AG04450 (cell line): ENCODE measurements around the gene KPTN. TPM values are rescaled to one million over a fixed set of nuclear protein-coding genes. Genes with fewer than 3 reads are reported as not detected.

Experiments used
- CTCF ChIA-PET: fragments of 300-600, 350-600 bp; formaldehyde crosslinking; extraction: SDS; loops from one replicate; lab custom pipeline; 2022; ENCODE audit warnings: antibody characterized with exemption, inconsistent platforms; lab: Charles Lee
- POLR2A ChIA-PET: fragments of 350-600 bp; formaldehyde crosslinking; extraction: SDS; loops from one replicate; lab custom pipeline; 2021; ENCODE audit warnings: antibody characterized with exemption, inconsistent platforms; lab: Yijun Ruan, JAX
- DNase-seq: peaks from one replicate; pipeline ENCODE4 v3.0.0-alpha.2; 2011; ENCODE audit warnings: low read depth, low spot score
- H3K27ac ChIP-seq: one replicate; pipeline ENCODE4 v1.5.1; 2012; ENCODE audit warnings: low read depth, low read length, control low read depth
- H3K27me3 ChIP-seq: one replicate; pipeline ENCODE4 v1.6.0; 2012; ENCODE audit warnings: low read length; ENCODE audit not compliant: control insufficient read depth, insufficient read depth
- H3K4me3 ChIP-seq: 2 replicates; pipeline ENCODE4 v1.5.1; 2011; ENCODE audit warnings: mild to moderate bottlenecking, low read depth, low read length, control low read depth
- H3K9me3 ChIP-seq: 2 replicates; pipeline ENCODE4 v1.5.1; 2012; ENCODE audit warnings: low read length; ENCODE audit not compliant: control insufficient read depth, insufficient read depth
- CTCF ChIP-seq: IDR thresholded peaks from 2 replicates; pipeline ENCODE4 v1.5.1; 2011; ENCODE audit warnings: low read depth, low read length, control low read depth, inconsistent platforms
- polyA plus RNA-seq: library from polyadenylated mRNA; depleted of rRNA; stranded (reverse); fragments of >200 nt; gene quantifications from 2 replicates; pipeline ENCODE4 v1.2.3, GENCODE V29; 2011

Gene KPTN
- polyA plus RNA-seq, 1 experiment: 5.7 TPM

DNA sequence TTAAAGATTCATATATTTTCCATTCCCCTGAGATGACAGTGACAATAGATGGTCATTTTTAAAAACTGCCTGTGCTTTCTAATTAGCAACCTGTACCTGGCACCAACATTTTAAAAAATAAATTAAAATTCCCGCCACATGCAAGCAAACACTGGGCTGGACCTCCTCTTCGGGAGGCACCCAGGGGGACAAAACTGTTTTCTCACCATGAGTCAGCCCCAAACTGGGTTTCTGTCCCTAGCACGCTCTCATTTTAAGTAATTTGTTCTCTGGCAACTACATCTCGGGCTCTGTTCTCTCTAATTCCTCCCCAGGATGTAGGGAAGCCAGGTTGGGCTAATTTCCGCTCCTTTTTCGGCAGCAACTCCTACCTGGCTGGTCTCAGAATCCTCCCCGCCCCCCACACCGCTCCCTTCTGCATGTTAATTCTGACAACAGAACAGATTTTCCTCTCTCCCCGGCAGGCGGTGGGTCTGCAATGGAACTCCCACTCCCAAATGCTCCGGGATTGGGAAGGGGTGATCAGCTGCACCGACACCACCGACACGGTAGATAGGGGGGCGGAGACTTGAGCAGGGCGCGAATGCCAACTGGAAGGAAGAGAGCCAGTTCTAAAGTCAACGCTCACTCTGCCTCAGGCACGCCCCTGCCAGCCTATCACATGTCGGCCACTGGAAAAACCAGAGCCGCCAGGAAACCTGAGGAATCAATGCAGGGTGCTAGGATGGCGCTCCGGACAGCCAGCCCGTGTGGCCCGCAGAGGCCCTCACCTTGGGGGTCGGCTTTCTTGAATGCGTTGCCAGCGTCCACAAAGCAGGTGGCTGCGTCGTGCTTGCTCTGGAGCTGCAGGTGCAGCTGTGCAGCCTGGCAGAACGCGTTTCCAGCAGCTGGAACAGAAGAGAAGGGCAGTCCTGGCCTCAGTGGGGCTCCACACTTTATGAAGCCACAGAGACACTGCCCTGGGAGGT is 16.1 kb upstream of the KPTN start:
- CTCF ChIA-PET: interaction anchor here (0.6 kb wide), 1 partner anchor 27 kb away, joined by 3 read pairs; no protein-coding TSS in a partner anchor

GRCh38 chr19:47499371-47499770 is 15.4 kb upstream of the KPTN start:
- Histone ChIP-seq H3K9me3 (no peaks in the 10 kb centered on the region), H3K4me3 (no peak overlapping the region), H3K27me3 (no peaks in the 10 kb centered on the region), H3K27ac (no peak overlapping the region)
- POLR2A ChIA-PET: no interaction called here
- DNase-seq: no peak
- CTCF ChIA-PET: no interaction called here
- no peak for TF ChIP-seq CTCF

More for the DNA sequence above, 16.1 kb upstream of the KPTN start:
- no peak overlapping the region for H3K4me3 ChIP-seq
- no peaks in the 10 kb centered on the region for H3K27me3 ChIP-seq
- POLR2A ChIA-PET: no interaction called here
- no peak for DNase-seq
- H3K9me3 ChIP-seq: no peaks in the 10 kb centered on the region
- no peak overlapping the region for H3K27ac ChIP-seq
- TF ChIP-seq CTCF: no peak

DNA sequence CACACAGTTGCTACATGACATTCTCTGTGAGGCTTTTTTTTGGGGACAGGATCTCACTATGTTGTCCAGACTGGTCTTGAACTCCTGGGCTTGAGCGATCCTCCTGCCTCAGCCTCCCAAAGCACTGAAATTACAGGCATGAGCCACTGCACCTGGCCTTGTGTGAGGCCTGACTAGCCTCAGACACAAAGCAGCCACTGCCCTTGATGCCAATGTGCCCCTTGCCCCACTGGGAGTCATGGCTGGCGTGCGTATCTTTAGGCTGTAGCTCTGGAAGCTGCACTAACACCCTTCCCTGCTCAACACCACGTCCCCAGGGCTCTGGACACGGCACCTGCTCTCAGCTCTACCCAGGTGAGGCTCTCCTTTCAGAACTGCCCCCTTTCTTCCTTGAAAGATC is 14.5 kb upstream of the KPTN start:
- TF ChIP-seq CTCF: no peak
- DNase-seq: no peak
- CTCF ChIA-PET: interaction anchor here (1.3 kb wide), 1 partner anchor 15 kb away, joined by 3 read pairs; the partner anchor contains the start of gene KPTN
- Histone ChIP-seq H3K27me3 (no peaks in the 10 kb centered on the region), H3K9me3 (no peaks in the 10 kb centered on the region), H3K4me3 (no peak overlapping the region), H3K27ac (no peak overlapping the region)
- POLR2A ChIA-PET: no interaction called here

DNA sequence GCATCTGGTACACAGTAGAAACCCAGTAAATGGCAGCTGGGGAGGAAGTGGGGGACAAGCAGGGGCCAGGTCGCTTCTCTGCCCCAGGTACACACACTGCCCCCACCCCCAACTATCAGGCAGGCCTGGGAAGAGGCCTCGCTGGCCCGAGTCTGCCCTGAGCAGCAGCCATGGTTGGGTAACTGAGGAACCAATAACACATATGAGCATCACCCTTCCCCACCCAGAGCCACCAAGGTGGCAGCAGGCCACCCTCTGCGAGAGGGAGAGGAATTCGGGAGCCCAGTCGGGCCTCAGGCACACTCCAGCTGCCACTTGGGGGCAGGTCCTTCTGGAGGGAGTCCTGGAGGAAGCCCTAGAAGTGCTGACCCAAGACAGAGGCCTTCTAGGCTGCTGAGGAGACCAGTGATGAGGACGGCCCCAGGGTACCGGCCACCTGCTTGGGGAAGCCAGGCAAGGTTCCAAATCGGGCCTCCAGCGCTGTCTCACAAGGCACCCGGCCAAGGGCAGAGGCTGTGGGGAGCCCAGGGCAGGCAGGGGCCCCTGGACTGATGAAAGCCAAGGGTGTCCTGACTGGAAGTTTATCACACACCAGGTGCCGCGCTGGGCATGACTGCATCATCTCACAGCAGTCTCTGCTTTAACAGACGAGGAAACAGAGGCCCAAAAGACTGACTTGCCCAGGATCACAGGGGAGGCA is 14.0 kb upstream of the KPTN start:
- no peak for DNase-seq
- Histone ChIP-seq H3K27me3 (no peaks in the 10 kb centered on the region), H3K4me3 (no peak overlapping the region), H3K27ac (no peak overlapping the region), H3K9me3 (no peaks in the 10 kb centered on the region)
- ChIA-PET POLR2A (no interaction called here), CTCF (interaction anchor here (1.3 kb wide), 1 partner anchor 14 kb away, joined by 3 read pairs; the partner anchor contains the start of gene KPTN)
- no peak for TF ChIP-seq CTCF
